ENCODE data around the gene RNF225. TPM values are rescaled to one million over a fixed set of nuclear protein-coding genes. Genes with fewer than 3 reads are reported as not detected.

Gene RNF225
- total and polyA plus RNA-seq, 2 of the 13 experiments (the other 11 are each of a cell fraction or from before 2014, with no cell fraction given), result not detected

GRCh38 chr19:58352760-58353671 lies 42.4 kb upstream of the RNF225 start, which contains the start of gene A1BG (continued):
- peak; percentile 73; the same call in 1 of the 2 replicates for TF ChIP-seq ARID4A (CRISPR knock-in tag; IDR thresholded peaks at IDR 0.05; ENCODE audit: borderline replicate concordance)
- TF ChIP-seq ZNF629 (CRISPR knock-in tag; conservative IDR thresholded peaks at IDR 0.05), result peak; percentile 90
- TF ChIP-seq MED13 (CRISPR knock-in tag; IDR thresholded peaks at IDR 0.05), result no peak
- TF ChIP-seq MTF1 (CRISPR knock-in tag; IDR thresholded peaks at IDR 0.05), result no peak
- TF ChIP-seq FOXK2 (IDR thresholded peaks at IDR 0.05), result no peak
- TF ChIP-seq RBAK (CRISPR knock-in tag; IDR thresholded peaks at IDR 0.05), result no peak
- no peak for TF ChIP-seq ZNF296 (CRISPR knock-in tag; conservative IDR thresholded peaks at IDR 0.05)
- TF ChIP-seq MYNN (CRISPR knock-in tag; IDR thresholded peaks at IDR 0.05; ENCODE audit: low read depth), result no peak
- no peak for TF ChIP-seq LBX2 (CRISPR knock-in tag; IDR thresholded peaks at IDR 0.05; ENCODE audit: borderline replicate concordance)
- TF ChIP-seq FOXM1 (CRISPR knock-in tag; IDR thresholded peaks at IDR 0.05), result no peak
- no peak for TF ChIP-seq ZZZ3 (CRISPR knock-in tag; IDR thresholded peaks at IDR 0.05; ENCODE audit: borderline replicate concordance)
- no peak for TF ChIP-seq BHLHE40 (IDR thresholded peaks at IDR 0.05; ENCODE audit: low read length)
- 0 out of 2 replicates have a peak, but pooled peaks have one; percentile 5 for TF ChIP-seq PHF21A (CRISPR knock-in tag; IDR thresholded peaks at IDR 0.05)
- no peak for TF ChIP-seq TFE3 (CRISPR knock-in tag; IDR thresholded peaks at IDR 0.05)
- TF ChIP-seq ZNF274 (CRISPR knock-in tag; IDR thresholded peaks at IDR 0.05), result peak; percentile 17; the same call in 1 of the 2 replicates
- no peak for TF ChIP-seq NONO (IDR thresholded peaks at IDR 0.05)
- TF ChIP-seq NONO (CRISPR knock-in tag; conservative IDR thresholded peaks at IDR 0.05), result no peak
- 0 out of 2 replicates have a peak, but pooled peaks have one; percentile 34 for TF ChIP-seq ARNT2 (CRISPR knock-in tag; IDR thresholded peaks at IDR 0.05; ENCODE audit: low read depth)
- TF ChIP-seq ZFP62 (CRISPR knock-in tag; IDR thresholded peaks at IDR 0.05), result no peak
- no peak for TF ChIP-seq THYN1 (CRISPR knock-in tag; IDR thresholded peaks at IDR 0.05; ENCODE audit: borderline replicate concordance, low read depth)
- TF ChIP-seq JUND (CRISPR knock-in tag; IDR thresholded peaks at IDR 0.05), result no peak
- TF ChIP-seq SKI (IDR thresholded peaks at IDR 0.05; ENCODE audit: partially characterized antibody), result peak; percentile 40
- no peak for TF ChIP-seq GABPA (IDR thresholded peaks at IDR 0.05; ENCODE audit: low read depth, low read length)
- peak; percentile 54; the same call in 1 of the 2 replicates for TF ChIP-seq GABPA (CRISPR knock-in tag; IDR thresholded peaks at IDR 0.05; ENCODE audit: low read depth)
- no peak for TF ChIP-seq NCOA1 (CRISPR knock-in tag; IDR thresholded peaks at IDR 0.05)
- no peak for TF ChIP-seq HIVEP1 (CRISPR knock-in tag; IDR thresholded peaks at IDR 0.05)
- no peak for TF ChIP-seq ZFP90 (CRISPR knock-in tag; IDR thresholded peaks at IDR 0.05; ENCODE audit: borderline replicate concordance)
